Gastroesophageal sphincter (tissue), 3 donors: ENCODE data around the gene TMEM203.

Source experiments
- CTCF ChIP-seq, 4 experiments: fragments of 200-600 bp in 2 of 4; fragments of 450-650 bp in 2 of 4; sonication (generic) in 1 of 4; IDR thresholded peaks; one replicate each; pipeline ENCODE4 v1.5.1; 2017 to 2019; ENCODE audit warnings: antibody characterized with exemption in 4 of 4, mild to moderate bottlenecking in 2 of 4, moderate library complexity in 2 of 4
- EP300 ChIP-seq: sonication (generic); formaldehyde crosslinking; IDR thresholded peaks from one replicate; pipeline ENCODE4 v1.6.1; 2017; ENCODE audit warnings: antibody characterized with exemption, mild to moderate bottlenecking
- POLR2A ChIP-seq, 2 donors: fragments of 450-650 bp; IDR thresholded peaks; one replicate each; pipeline ENCODE4 v1.6.1; 2017; ENCODE audit warnings: antibody characterized with exemption in 2 of 2, mild to moderate bottlenecking in 2 of 2, moderate library complexity in 1 of 2
- POLR2AphosphoS5 ChIP-seq: sonication (generic); formaldehyde crosslinking; IDR thresholded peaks from one replicate; pipeline ENCODE4 v1.6.1; 2017; ENCODE audit warnings: antibody characterized with exemption

- no peak for TF ChIP-seq CTCF (IDR thresholded peaks at IDR 0.05)
- no peak for TF ChIP-seq POLR2A (IDR thresholded peaks at IDR 0.05)
- no peak for TF ChIP-seq EP300
- no peak for TF ChIP-seq POLR2AphosphoS5
Measured at GRCh38 chr9:137187386-137187785, 18.1 kb downstream of the TMEM203 start.
